DOHH2 (cell line): Measurements from ENCODE around the gene TDRD10.

Source experiments
- H3F3A ChIP-seq: fragments of 200-600 bp; sonication (generic), shearing (Covaris generic); 2 replicates; pipeline ENCODE4 v1.6.0; 2016; ENCODE audit warnings: antibody characterized with exemption, mild to moderate bottlenecking; ENCODE audit not compliant: control insufficient read depth, insufficient read depth
- H3K27ac ChIP-seq: fragments of 200-600 bp; sonication (generic); 2 replicates; pipeline ENCODE4 v1.5.1; 2014; ENCODE audit warnings: low read depth, mild to moderate bottlenecking, low read length, moderate library complexity
- H3K27me3 ChIP-seq: fragments of 200-600 bp; sonication (generic); 2 replicates; pipeline ENCODE4 v1.6.1; 2014; ENCODE audit warnings: mild to moderate bottlenecking, low read length, mixed read lengths; ENCODE audit not compliant: control insufficient read depth
- H3K36me3 ChIP-seq: fragments of 200-600 bp; sonication (generic); 2 replicates; pipeline ENCODE4 v1.6.1; 2014; ENCODE audit warnings: mild to moderate bottlenecking, low read length, moderate library complexity, mixed read lengths; ENCODE audit not compliant: control insufficient read depth
- H3K4me1 ChIP-seq: fragments of 200-600 bp; sonication (generic); 2 replicates; pipeline ENCODE4 v1.6.1; 2014; ENCODE audit warnings: mild to moderate bottlenecking, low read length, mixed read lengths; ENCODE audit not compliant: control insufficient read depth
- H3K4me2 ChIP-seq: fragments of 200-600 bp; sonication (generic); 2 replicates; pipeline ENCODE4 v1.6.0; 2014; ENCODE audit warnings: mild to moderate bottlenecking, low read length, moderate library complexity
- H3K4me3 ChIP-seq: fragments of 200-600 bp; sonication (generic); 2 replicates; pipeline ENCODE4 v1.5.1; 2014; ENCODE audit warnings: mild to moderate bottlenecking, low read length, mixed read lengths
- H3K79me2 ChIP-seq: fragments of 200-600 bp; sonication (generic); 2 replicates; pipeline ENCODE4 v1.6.1; 2014; ENCODE audit warnings: mild to moderate bottlenecking, low read length, mixed read lengths; ENCODE audit not compliant: control insufficient read depth
- H3K9me2 ChIP-seq: fragments of 200-600 bp; sonication (generic); replicated peaks from 2 replicates; pipeline ENCODE4 v1.6.1; 2014; ENCODE audit warnings: mild to moderate bottlenecking, low read length, mixed read lengths; ENCODE audit not compliant: control insufficient read depth
- H3K9me3 ChIP-seq: fragments of 200-600 bp; sonication (generic); 2 replicates; pipeline ENCODE4 v1.6.1; 2014; ENCODE audit warnings: antibody characterized with exemption, low read length, mixed read lengths; ENCODE audit not compliant: control insufficient read depth, insufficient read depth
- H4K20me1 ChIP-seq: fragments of 200-600 bp; sonication (generic); 2 replicates; pipeline ENCODE4 v1.6.0; 2014; ENCODE audit warnings: low read depth, mild to moderate bottlenecking, antibody characterized with exemption, low read length, moderate library complexity; ENCODE audit not compliant: control insufficient read depth, insufficient read depth
- EZH2phosphoT487 ChIP-seq: fragments of 200-600 bp; sonication (generic); IDR thresholded peaks from 2 replicates; pipeline ENCODE4 v1.6.1; 2017; ENCODE audit warnings: borderline replicate concordance, mild to moderate bottlenecking, antibody characterized with exemption, low read length, moderate library complexity, mixed read lengths
- TF ChIP-seq, protein P1 (sequence below): fragments of 200-600 bp; sonication (generic); IDR thresholded peaks from one replicate; pipeline ENCODE4 v1.5.1; 2014; ENCODE audit warnings: antibody characterized with exemption, mild to moderate bottlenecking, low read depth, low read length; ENCODE audit not compliant: poor library complexity, severe bottlenecking

The TDRD10 gene

DNA sequence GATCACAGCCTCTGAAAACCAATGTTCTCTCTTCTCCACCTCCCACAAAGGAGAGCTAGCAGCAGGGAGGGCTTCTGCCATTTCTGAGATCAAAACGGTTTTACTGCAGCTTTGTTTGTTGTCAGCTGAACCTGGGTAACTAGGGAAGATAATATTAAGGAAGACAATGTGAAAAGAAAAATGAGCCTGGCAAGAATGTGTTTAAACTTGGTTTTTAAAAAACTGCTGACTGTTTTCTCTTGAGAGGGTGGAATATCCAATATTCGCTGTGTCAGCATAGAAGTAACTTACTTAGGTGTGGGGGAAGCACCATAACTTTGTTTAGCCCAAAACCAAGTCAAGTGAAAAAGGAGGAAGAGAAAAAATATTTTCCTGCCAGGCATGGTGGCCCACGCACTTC lies 35.8 kb upstream of the TDRD10 start:
- Histone ChIP-seq H4K20me1 (no peaks in the 10 kb centered on the region), H3K9me3 (no peaks in the 10 kb centered on the region), H3F3A (no peaks in the 10 kb centered on the region), H3K4me3 (no peak overlapping the region), H3K9me2 (no peaks in the 10 kb centered on the region), H3K79me2 (no peaks in the 10 kb centered on the region), H3K36me3 (no peaks in the 10 kb centered on the region), H3K4me1 (no peaks in the 10 kb centered on the region), H3K27me3 (peaks cover 23% of the 10 kb centered on the region), H3K27ac (no peak overlapping the region), H3K4me2 (no peak overlapping the region)
- TF ChIP-seq EZH2phosphoT487, result no peak

DNA sequence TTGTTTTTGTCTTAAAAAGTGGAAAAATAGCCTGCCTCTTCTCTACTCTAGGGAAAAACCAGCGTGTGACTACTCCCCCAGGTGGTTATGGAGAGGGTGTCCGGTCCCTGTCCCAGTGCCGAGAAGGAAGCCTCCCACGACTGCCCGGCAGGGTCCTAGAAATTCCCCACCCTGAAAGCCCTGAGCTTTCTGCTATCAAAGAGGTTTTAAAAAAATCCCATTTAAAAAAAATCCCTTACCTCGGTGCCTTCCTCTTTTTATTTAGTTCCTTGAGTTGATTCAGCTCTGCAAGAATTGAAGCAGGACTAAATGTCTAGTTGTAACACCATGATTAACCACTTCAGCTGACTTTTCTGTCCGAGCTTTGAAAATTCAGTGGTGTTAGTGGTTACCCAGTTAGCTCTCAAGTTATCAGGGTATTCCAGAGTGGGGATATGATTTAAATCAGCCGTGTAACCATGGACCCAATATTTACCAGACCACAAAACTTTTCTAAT lies 35.0 kb upstream of the TDRD10 start:
- Histone ChIP-seq H3K27ac (no peak overlapping the region), H3K79me2 (no peaks in the 10 kb centered on the region), H3K27me3 (peaks cover 23% of the 10 kb centered on the region), H3K4me1 (no peaks in the 10 kb centered on the region), H3K9me2 (no peaks in the 10 kb centered on the region), H3K4me3 (no peak overlapping the region), H3K9me3 (no peaks in the 10 kb centered on the region), H3K4me2 (no peak overlapping the region), H3F3A (no peaks in the 10 kb centered on the region), H3K36me3 (no peaks in the 10 kb centered on the region), H4K20me1 (no peaks in the 10 kb centered on the region)
- no peak for TF ChIP-seq EZH2phosphoT487
- TF ChIP-seq, protein P1, sequence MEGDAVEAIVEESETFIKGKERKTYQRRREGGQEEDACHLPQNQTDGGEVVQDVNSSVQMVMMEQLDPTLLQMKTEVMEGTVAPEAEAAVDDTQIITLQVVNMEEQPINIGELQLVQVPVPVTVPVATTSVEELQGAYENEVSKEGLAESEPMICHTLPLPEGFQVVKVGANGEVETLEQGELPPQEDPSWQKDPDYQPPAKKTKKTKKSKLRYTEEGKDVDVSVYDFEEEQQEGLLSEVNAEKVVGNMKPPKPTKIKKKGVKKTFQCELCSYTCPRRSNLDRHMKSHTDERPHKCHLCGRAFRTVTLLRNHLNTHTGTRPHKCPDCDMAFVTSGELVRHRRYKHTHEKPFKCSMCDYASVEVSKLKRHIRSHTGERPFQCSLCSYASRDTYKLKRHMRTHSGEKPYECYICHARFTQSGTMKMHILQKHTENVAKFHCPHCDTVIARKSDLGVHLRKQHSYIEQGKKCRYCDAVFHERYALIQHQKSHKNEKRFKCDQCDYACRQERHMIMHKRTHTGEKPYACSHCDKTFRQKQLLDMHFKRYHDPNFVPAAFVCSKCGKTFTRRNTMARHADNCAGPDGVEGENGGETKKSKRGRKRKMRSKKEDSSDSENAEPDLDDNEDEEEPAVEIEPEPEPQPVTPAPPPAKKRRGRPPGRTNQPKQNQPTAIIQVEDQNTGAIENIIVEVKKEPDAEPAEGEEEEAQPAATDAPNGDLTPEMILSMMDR, result no peak

DNA sequence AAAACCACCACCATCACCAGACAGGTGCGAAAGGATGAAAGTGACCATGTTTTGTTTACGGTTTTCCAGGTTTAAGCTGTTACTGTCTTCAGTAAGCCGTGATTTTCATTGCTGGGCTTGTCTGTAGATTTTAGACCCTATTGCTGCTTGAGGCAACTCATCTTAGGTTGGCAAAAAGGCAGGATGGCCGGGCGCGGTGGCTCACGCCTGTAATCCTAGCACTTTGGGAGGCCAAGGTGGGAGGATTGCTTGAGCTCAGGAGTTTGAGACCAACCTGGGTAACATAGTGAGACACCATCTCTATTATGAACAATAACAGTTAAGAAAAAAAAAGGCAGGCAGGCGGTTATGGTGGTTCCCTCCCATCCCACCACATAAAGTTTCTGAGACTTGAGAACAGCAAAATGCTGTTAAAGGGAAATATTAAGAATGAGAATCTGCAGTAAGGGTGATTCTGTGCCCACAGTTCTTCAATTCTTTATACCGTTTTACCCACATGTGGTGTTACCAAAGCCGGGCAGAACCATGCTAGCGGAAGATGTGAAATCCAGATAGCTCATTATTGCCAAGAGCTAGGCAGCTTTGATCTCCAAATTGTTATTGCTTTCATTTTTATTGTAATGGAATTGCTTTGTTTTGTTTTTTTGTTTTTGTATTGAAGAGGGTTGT lies 34.5 kb upstream of the TDRD10 start:
- no peaks in the 10 kb centered on the region for H4K20me1 ChIP-seq
- no peak overlapping the region for H3K27ac ChIP-seq
- H3K4me1 ChIP-seq, result no peaks in the 10 kb centered on the region
- H3K27me3 ChIP-seq, result peaks cover 23% of the 10 kb centered on the region
- H3K79me2 ChIP-seq, result no peaks in the 10 kb centered on the region
- no peak overlapping the region for H3K4me2 ChIP-seq
- H3K9me3 ChIP-seq, result no peaks in the 10 kb centered on the region
- no peak overlapping the region for H3K4me3 ChIP-seq
- TF ChIP-seq, protein P1, result no peak
- TF ChIP-seq EZH2phosphoT487, result no peak
- no peaks in the 10 kb centered on the region for H3K36me3 ChIP-seq
- H3F3A ChIP-seq, result no peaks in the 10 kb centered on the region
- H3K9me2 ChIP-seq, result no peaks in the 10 kb centered on the region

DNA sequence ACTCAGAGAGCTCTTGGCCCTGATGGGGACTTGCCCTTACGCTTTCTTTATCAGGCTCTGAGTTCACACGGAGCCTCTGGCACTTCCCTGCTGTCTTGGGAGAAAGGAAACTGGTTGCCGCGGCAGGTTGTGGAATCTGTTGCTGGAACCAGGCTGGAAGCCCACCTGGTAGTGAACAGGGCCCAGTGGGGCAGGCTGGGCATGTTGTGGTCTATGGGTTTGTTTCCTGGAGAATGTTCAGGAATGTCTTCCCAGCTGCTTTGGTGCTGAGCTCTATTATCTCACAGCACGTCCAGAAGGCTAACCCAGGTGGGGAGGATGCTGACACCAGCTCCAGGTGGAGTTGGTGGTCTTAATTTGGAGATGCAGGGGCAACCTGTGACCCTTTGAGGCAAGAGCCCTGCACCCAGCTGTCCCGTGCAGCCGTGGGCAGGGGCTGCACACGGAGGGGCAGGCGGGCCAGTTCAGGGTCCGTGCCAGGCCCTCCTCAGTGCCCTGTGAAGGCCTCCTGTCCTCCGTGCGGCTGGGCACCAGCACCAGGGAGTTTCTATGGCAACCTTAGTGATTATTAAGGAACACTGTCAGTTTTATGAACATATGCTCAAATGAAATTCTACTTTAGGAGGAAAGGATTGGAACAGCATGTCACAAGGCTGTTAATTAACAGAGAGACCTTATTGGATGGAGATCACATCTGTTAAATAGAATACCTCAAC lies 33.3 kb upstream of the TDRD10 start:
- Histone ChIP-seq H3K79me2 (no peaks in the 10 kb centered on the region), H3K9me3 (no peaks in the 10 kb centered on the region), H3K36me3 (no peaks in the 10 kb centered on the region), H4K20me1 (no peaks in the 10 kb centered on the region), H3K27ac (no peak overlapping the region), H3K4me1 (no peaks in the 10 kb centered on the region), H3F3A (no peaks in the 10 kb centered on the region), H3K27me3 (peaks cover 23% of the 10 kb centered on the region), H3K4me2 (no peak overlapping the region), H3K9me2 (no peaks in the 10 kb centered on the region), H3K4me3 (no peak overlapping the region)
- TF ChIP-seq EZH2phosphoT487, result no peak
- TF ChIP-seq, protein P1, result no peak
